ENCODE data around the gene SCFD2.

Gene SCFD2

DNA sequence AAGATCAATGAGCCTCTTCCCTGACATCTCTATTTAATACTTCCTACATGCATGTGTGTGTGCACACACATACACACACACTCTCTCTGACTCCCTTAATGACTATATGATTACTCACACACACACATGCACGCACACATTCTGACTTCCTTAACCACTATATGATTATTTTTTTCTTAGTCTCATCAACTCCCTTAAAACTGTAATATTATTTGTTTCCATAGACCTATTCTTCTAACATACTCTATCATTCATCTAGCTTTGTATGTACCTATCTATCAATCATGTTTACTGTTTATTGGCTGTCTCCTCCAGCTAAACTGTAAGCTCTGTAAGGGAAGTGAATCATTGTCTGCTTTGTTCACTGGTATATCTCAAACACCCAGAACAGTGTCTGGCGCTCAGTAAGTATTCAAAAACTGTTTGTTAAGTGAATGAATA is 267.2 kb downstream of the SCFD2 start:
- H3K4me3 ChIP-seq (ENCODE audit: low read depth in 1 of 2, low read length in 2 of 2), result no peak overlapping the region
- H3K9me3 ChIP-seq (ENCODE audit: insufficient read depth, low read length, severe bottlenecking), result no peaks in the 10 kb centered on the region
- H3K36me3 ChIP-seq (ENCODE audit: insufficient read depth, low read length), result no peaks in the 10 kb centered on the region
- DNase-seq (no peak), ATAC-seq (ENCODE audit: insufficient read depth, low read depth) (no peak)
- H4K20me1 ChIP-seq (ENCODE audit: insufficient read depth, low read length), result no peaks in the 10 kb centered on the region
- H3K79me2 ChIP-seq (ENCODE audit: insufficient read depth, low read length), result no peaks in the 10 kb centered on the region
- TF ChIP-seq CTCF (IDR thresholded peaks at IDR 0.05; ENCODE audit: borderline replicate concordance, extremely low read depth, low read length, poor library complexity, severe bottlenecking), result no peak
- TF ChIP-seq EZH2 (IDR thresholded peaks at IDR 0.05; ENCODE audit: borderline replicate concordance, low read depth, low read length, severe bottlenecking), result no peak
- H3K9ac ChIP-seq (ENCODE audit: low read depth, low read length), result no peak overlapping the region
- no peaks in the 10 kb centered on the region for H3K4me1 ChIP-seq (ENCODE audit: insufficient read depth, low read length)
- H2AFZ ChIP-seq (ENCODE audit: low read depth, low read length), result no peak overlapping the region
- H3K27me3 ChIP-seq (ENCODE audit: insufficient read depth, low read length, poor library complexity), result no peaks in the 10 kb centered on the region
- H3K4me2 ChIP-seq (ENCODE audit: insufficient read depth, low read length), result no peak overlapping the region
- H3K27ac ChIP-seq (ENCODE audit: low read length), result no peak overlapping the region

DNA sequence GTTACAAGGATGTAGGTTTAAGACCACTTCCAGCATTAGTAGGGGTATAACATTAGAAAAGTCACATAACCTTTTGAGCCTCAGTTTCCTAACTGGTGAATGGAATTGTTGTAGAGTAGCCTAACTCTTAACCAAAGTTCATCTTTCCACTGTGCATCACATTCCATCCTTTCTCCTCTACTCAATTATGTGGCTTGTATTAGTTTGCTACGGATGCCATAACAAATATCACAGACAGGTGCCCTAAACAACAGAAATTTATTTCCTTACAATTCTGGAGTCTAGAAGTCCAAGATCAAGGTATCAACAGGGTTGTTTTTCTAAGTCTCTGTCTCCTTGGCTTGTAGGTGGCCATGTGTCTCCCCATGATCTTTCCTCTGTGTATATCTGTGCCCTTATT is 271.8 kb downstream of the SCFD2 start:
- H3K27ac ChIP-seq (ENCODE audit: low read length), result no peak overlapping the region
- DNase-seq, result no peak
- no peak overlapping the region for H3K4me3 ChIP-seq (ENCODE audit: low read depth in 1 of 2, low read length in 2 of 2)

GRCh38 chr4:53089936-53090729 is 275.7 kb downstream of the SCFD2 start:
- TF ChIP-seq CTCF (IDR thresholded peaks at IDR 0.05; ENCODE audit: borderline replicate concordance, extremely low read depth, low read length, poor library complexity, severe bottlenecking), result no peak
- TF ChIP-seq EZH2 (IDR thresholded peaks at IDR 0.05; ENCODE audit: borderline replicate concordance, low read depth, low read length, severe bottlenecking), result no peak
- no peak overlapping the region for H3K4me2 ChIP-seq (ENCODE audit: insufficient read depth, low read length)

More for the DNA sequence above, 271.8 kb downstream of the SCFD2 start:
- H3K4me2 ChIP-seq (ENCODE audit: insufficient read depth, low read length), result no peak overlapping the region
- no peaks in the 10 kb centered on the region for H3K36me3 ChIP-seq (ENCODE audit: insufficient read depth, low read length)
- no peaks in the 10 kb centered on the region for H3K79me2 ChIP-seq (ENCODE audit: insufficient read depth, low read length)
- no peaks in the 10 kb centered on the region for H3K9me3 ChIP-seq (ENCODE audit: insufficient read depth, low read length, severe bottlenecking)
- H3K27me3 ChIP-seq (ENCODE audit: insufficient read depth, low read length, poor library complexity), result no peaks in the 10 kb centered on the region
- no peak overlapping the region for H3K9ac ChIP-seq (ENCODE audit: low read depth, low read length)
- H4K20me1 ChIP-seq (ENCODE audit: insufficient read depth, low read length), result no peaks in the 10 kb centered on the region
- no peak for TF ChIP-seq CTCF (IDR thresholded peaks at IDR 0.05; ENCODE audit: borderline replicate concordance, extremely low read depth, low read length, poor library complexity, severe bottlenecking)
- TF ChIP-seq EZH2 (IDR thresholded peaks at IDR 0.05; ENCODE audit: borderline replicate concordance, low read depth, low read length, severe bottlenecking), result no peak
- H3K4me1 ChIP-seq (ENCODE audit: insufficient read depth, low read length), result no peaks in the 10 kb centered on the region
- no peak overlapping the region for H2AFZ ChIP-seq (ENCODE audit: low read depth, low read length)
- ATAC-seq (ENCODE audit: insufficient read depth, low read depth), result no peak

More at GRCh38 chr4:53089936-53090729, 275.7 kb downstream of the SCFD2 start:
- Histone ChIP-seq H2AFZ (ENCODE audit: low read depth, low read length) (no peak overlapping the region), H3K4me3 (ENCODE audit: low read depth in 1 of 2, low read length in 2 of 2) (no peak overlapping the region), H3K27me3 (ENCODE audit: insufficient read depth, low read length, poor library complexity) (no peaks in the 10 kb centered on the region), H3K9me3 (ENCODE audit: insufficient read depth, low read length, severe bottlenecking) (no peaks in the 10 kb centered on the region), H4K20me1 (ENCODE audit: insufficient read depth, low read length) (no peaks in the 10 kb centered on the region), H3K4me1 (ENCODE audit: insufficient read depth, low read length) (no peaks in the 10 kb centered on the region), H3K27ac (ENCODE audit: low read length) (no peak overlapping the region), H3K9ac (ENCODE audit: low read depth, low read length) (no peak overlapping the region), H3K36me3 (ENCODE audit: insufficient read depth, low read length) (no peaks in the 10 kb centered on the region), H3K79me2 (ENCODE audit: insufficient read depth, low read length) (no peaks in the 10 kb centered on the region)
- ATAC-seq (ENCODE audit: insufficient read depth, low read depth) (no peak), DNase-seq (no peak)

All from DND-41 (cell line).